ENCODE data around the gene ATXN10. TPM values are rescaled to one million over a fixed set of nuclear protein-coding genes. Genes with fewer than 3 reads are reported as not detected.

Gene ATXN10
- total RNA-seq, 2 experiments from 2014 or later: 43.8 to 48.0 TPM

GRCh38 chr22:45735273-45735672 lies 63.6 kb downstream of the ATXN10 start:
- Histone ChIP-seq H3K9me3 (ENCODE audit: control insufficient read depth in 1 of 2, insufficient read depth in 1 of 2, low read length in 2 of 2) (no peaks in the 10 kb centered on the region), H3K27ac (ENCODE audit: low read depth in 1 of 2, low read length in 2 of 2) (no peak overlapping the region), H3K4me1 (ENCODE audit: insufficient read depth, low read length) (no peaks in the 10 kb centered on the region), H3K4me3 (ENCODE audit: low read length) (no peak overlapping the region), H3K27me3 (ENCODE audit: control insufficient read depth in 1 of 2, insufficient read depth in 2 of 2, low read length in 2 of 2) (no peaks in the 10 kb centered on the region), H3K36me3 (ENCODE audit: insufficient read depth, low read length) (peaks cover 40% of the 10 kb centered on the region)
- Mint-ChIP-seq H3K36me3 (ENCODE audit: low read depth) (peaks cover 92% of the 10 kb centered on the region), H3K4me3 (no peak overlapping the region), H3K27me3 (no peaks in the 10 kb centered on the region), H3K9me3 (no peaks in the 10 kb centered on the region), H3K27ac (no peak overlapping the region), H3K4me1 (ENCODE audit: low read depth) (no peaks in the 10 kb centered on the region)
- TF ChIP-seq CTCF (IDR thresholded peaks at IDR 0.05): no peak
- ATAC-seq (ENCODE audit: poor library complexity) (no peak), DNase-seq (no peak)
- ChIA-PET POLR2A (no interaction called here), CTCF (no interaction called here)
- intact Hi-C loops (cut with DNase I, micrococcal nuclease): no loop called here

DNA sequence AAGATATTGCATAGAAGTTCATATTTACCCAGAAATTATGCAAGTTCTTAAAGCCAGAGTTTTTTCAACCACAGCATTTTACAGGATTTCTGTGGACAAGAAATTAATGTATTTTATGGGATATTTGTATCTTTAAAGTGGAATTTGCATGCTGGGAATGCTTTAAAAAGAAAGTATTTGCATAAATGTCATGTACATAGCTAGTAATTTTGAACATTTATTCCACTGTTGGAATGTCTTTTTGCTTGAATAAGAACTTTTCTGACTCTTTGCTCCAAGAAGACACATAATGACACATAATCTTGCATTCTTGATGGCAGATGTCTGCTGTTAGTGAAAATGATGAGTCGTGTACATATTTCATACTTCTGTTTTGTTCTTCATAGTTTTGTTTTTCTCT lies 66.6 kb downstream of the ATXN10 start:
- Mint-ChIP-seq H3K9me3 (no peaks in the 10 kb centered on the region), H3K27me3 (no peaks in the 10 kb centered on the region), H3K4me1 (ENCODE audit: low read depth) (no peaks in the 10 kb centered on the region), H3K36me3 (ENCODE audit: low read depth) (peaks cover 94% of the 10 kb centered on the region), H3K4me3 (no peak overlapping the region), H3K27ac (no peak overlapping the region)
- H3K36me3 ChIP-seq (ENCODE audit: insufficient read depth, low read length): peaks cover 53% of the 10 kb centered on the region
- H3K27ac ChIP-seq (ENCODE audit: low read depth in 1 of 2, low read length in 2 of 2): no peak overlapping the region
- intact Hi-C loops (cut with DNase I, micrococcal nuclease): no loop called here
- no peak overlapping the region for H3K4me3 ChIP-seq (ENCODE audit: low read length)
- POLR2A ChIA-PET: no interaction called here
- no peaks in the 10 kb centered on the region for H3K27me3 ChIP-seq (ENCODE audit: control insufficient read depth in 1 of 2, insufficient read depth in 2 of 2, low read length in 2 of 2)
- CTCF ChIA-PET: no interaction called here
- TF ChIP-seq CTCF (IDR thresholded peaks at IDR 0.05): no peak
- H3K4me1 ChIP-seq (ENCODE audit: insufficient read depth, low read length): no peaks in the 10 kb centered on the region
- no peak for ATAC-seq (ENCODE audit: poor library complexity)
- H3K9me3 ChIP-seq (ENCODE audit: control insufficient read depth in 1 of 2, insufficient read depth in 1 of 2, low read length in 2 of 2): no peaks in the 10 kb centered on the region
- no peak for DNase-seq

DNA sequence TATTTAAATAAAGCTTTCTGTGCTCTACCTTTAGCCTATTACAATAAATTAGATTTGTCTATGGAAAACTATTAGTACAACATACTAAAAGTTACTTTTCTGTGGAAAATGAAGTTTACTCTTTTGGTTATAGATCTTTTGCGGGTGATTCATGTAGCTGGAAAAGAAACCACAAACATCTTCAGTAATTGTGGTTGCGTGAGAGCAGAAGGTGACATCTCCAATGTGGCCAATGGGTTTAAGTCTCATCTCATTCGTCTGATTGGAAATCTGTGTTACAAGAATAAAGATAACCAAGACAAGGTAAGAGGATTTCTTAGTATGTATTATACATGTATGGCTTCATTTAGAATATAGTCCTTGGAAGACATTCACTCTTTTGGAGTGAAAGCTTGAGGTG lies 68.6 kb downstream of the ATXN10 start:
- Mint-ChIP-seq H3K4me3 (no peak overlapping the region), H3K4me1 (ENCODE audit: low read depth) (peaks cover 5% of the 10 kb centered on the region), H3K36me3 (ENCODE audit: low read depth) (peaks cover 98% of the 10 kb centered on the region), H3K27ac (no peak overlapping the region), H3K27me3 (no peaks in the 10 kb centered on the region), H3K9me3 (no peaks in the 10 kb centered on the region)
- Histone ChIP-seq H3K36me3 (ENCODE audit: insufficient read depth, low read length) (peaks cover 66% of the 10 kb centered on the region), H3K27ac (ENCODE audit: low read depth in 1 of 2, low read length in 2 of 2) (no peak overlapping the region), H3K9me3 (ENCODE audit: control insufficient read depth in 1 of 2, insufficient read depth in 1 of 2, low read length in 2 of 2) (no peaks in the 10 kb centered on the region), H3K4me3 (ENCODE audit: low read length) (no peak overlapping the region), H3K4me1 (ENCODE audit: insufficient read depth, low read length) (no peaks in the 10 kb centered on the region), H3K27me3 (ENCODE audit: control insufficient read depth in 1 of 2, insufficient read depth in 2 of 2, low read length in 2 of 2) (no peaks in the 10 kb centered on the region)
- intact Hi-C loops (cut with DNase I, micrococcal nuclease): no loop called here
- ChIA-PET POLR2A (no interaction called here), CTCF (no interaction called here)
- no peak for TF ChIP-seq CTCF (IDR thresholded peaks at IDR 0.05)
- DNase-seq: no peak
- ATAC-seq (ENCODE audit: poor library complexity): no peak
